Stimulated activated CD4-positive, alpha-beta T cell treated with anti-CD3 and anti-CD28 coated beads, Interleukin-15, amount 100 ng/mL, for 1 hour (primary cell): ENCODE results near the gene SPOCK1.

Experiments used
- DNase-seq, 2 donors: peaks; one replicate each; pipeline ENCODE4 v3.0.0-alpha.2; 2020; ENCODE audit warnings: low read depth in 1 of 2, low spot score in 1 of 2

Gene SPOCK1

GRCh38 chr5:137167187-137167586 lies 331.9 kb downstream of the SPOCK1 start:
- no peak for DNase-seq

DNA sequence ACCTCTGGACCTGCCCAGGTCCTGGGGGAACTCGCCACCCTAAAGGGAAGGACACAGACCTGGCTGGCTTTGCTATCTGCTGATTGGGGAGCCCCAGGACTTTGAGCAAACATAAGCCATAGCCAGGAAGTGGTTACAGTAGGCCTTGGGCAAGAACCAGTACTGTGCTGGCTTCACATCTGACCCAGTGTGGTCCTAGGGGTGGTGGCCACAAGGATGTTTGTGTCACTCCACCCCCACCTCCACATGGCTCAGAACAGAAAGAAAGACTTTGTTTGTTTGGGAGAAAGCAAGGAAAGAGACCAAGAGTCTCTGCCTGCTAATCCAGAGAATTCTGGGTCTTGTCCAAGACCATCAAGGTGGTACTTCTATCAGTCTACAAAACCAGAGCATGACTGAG lies 334.2 kb downstream of the SPOCK1 start:
- DNase-seq = no peak

DNA sequence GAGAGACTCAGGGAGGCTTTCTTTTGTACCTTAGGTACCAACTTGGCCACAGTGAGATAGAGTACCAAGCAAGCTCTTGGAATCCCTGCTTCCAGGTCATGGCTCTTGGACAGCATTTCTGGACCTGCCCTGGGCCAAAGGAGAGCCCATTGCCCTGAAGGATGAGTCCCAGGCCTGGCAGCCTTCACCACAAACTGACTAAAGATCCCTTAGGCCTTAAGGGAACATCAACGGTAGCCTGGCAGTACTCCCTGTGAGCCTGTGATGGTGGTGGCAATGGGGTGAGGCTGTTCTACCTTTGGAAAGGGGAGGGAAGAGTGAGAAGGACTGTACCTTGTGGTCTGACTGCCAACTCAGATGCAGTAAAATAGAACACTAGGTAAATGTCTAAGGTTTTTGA lies 334.6 kb downstream of the SPOCK1 start:
- no peak for DNase-seq

- no peak for DNase-seq
Measured at GRCh38 chr5:137158691-137159090, 340.4 kb downstream of the SPOCK1 start.

DNA sequence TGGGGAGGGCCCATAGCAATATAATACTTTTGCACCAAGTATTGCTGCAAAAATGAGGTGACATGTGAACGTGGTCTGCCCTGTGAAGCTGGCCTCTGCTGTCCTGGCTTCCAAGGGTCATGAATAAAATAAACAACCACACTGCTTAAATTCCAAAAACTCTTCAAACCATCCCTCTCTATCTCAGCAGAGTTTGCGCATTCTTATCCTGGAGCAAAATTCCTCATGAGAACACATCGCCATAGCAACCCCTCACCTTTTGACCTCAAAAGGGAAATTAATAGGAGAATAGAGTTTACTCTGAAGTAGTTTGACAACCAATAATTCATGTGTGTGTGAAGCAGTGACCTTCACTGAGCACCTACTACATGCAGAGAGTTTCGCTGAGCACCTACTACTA lies 342.9 kb downstream of the SPOCK1 start:
- no peak for DNase-seq

GRCh38 chr5:137155261-137156000 lies 343.7 kb downstream of the SPOCK1 start:
- DNase-seq = no peak

DNA sequence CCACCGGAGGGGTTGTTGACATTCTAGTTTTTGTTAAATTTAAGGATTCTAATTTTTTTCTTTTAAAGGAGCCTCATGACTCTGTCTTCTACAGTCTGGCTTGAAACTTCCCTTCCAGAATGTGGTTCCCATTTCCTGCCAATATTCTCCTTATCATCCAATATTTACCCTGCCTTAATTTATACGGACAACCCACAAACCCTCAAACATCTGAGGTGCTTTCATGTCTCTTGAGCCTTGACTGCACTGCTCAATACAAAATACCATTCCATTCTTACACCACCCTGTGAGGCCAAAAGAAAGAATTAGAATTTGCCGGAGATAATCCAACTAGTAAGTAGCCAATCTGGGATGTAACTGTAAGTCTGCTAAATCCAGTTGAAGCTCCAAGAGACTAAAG lies 346.5 kb downstream of the SPOCK1 start:
- DNase-seq = no peak

DNA sequence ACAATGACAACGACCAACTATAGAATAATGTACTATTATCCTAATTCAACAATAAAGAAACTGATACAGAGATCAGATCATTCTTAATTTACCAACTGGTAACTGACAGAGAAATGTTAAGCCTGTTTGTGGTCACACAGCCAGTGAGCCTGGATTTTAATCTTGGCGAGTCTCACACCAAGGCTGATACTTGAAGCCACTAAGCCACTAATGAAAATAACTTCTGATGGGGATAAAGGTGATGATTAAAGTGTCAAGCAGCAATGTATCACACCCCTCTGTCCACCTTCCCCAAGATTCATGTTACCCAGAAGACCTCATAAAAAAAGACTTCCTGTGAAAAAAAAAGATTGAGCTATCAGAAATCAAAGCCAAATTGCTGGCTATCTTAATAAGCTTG lies 350.5 kb downstream of the SPOCK1 start:
- DNase-seq = no peak

DNA sequence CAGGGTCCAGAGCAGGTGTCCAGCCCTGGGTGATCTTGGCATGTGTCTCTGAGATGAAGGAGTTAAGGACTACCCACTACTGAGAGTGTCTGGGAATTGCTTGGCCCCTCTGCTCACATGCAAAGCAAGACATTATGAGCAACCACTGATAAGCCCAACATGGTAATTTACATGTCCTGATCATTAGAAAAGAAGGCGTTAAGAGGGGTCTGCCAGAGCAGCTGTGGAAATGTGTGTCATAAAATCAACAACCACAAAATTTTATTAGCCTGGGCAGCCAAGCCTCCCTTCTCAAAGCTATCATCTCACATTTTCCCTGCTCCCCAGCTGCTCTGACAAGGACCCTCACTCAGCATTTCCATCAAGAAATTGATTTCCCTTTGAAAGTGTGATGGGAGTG lies 351.0 kb downstream of the SPOCK1 start:
- no peak for DNase-seq

- DNase-seq = no peak
Measured at GRCh38 chr5:137147346-137147745, 351.8 kb downstream of the SPOCK1 start.

GRCh38 chr5:137146402-137146890 lies 352.7 kb downstream of the SPOCK1 start:
- no peak for DNase-seq

DNA sequence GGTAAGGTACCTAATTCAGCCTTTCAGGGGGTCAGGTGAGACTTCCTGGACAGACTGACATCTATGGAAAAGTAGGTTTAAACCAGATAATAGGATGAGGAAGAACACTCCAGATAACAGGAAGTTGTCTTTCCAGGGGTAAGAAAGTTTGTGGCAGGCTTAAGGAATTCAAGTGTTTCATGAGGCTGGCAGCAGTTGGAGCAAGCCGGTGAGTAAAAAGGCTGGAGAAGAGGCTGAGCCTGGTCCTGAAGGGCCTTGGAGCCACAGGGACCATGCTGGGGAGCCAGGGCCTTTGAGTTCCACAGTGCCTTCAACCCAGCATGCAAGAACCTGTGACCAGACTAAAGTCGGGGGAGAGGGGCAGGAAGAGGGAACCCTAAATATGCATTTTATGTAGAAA lies 353.4 kb downstream of the SPOCK1 start:
- no peak for DNase-seq

DNA sequence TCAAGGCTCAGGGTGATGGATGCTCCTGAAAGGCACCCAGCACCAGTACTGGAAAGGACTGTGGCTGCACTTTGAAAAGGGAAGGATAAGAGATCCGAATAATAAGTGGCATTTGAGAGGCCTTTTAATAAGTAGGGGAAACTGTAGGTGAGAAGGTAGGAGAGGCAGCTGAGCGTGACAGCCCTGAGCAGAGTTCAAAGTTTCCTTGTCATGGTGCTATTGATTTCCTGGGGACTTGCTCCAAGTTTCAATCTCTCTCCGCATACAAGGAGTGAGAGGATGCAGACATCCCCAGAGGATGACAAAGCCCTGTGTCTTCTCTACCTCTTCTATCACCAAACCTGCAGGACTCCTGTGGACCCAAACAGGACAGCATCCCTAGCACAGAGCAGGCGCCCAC lies 354.5 kb downstream of the SPOCK1 start:
- no peak for DNase-seq

GRCh38 chr5:137142764-137143605 lies 356.1 kb downstream of the SPOCK1 start:
- DNase-seq = no peak

DNA sequence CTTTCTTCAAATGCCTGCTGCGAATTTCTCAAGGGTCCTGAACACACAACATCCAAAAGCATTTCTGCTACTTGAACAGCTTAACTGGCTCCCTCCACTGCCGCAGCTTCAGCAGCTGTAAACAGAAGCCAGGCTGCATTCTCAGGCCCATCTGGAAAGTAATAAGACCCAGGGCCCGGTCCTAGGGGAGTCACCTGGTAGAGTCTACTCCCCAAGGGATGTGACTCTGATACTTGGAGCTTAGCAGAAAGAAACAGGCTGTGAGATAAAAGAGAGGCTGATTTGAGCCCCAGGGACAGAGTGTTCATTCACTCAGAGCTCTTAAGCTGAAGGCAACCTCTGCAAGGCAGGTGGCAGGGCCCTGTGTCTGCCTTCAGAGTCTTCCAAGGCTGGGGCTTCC lies 356.8 kb downstream of the SPOCK1 start:
- no peak for DNase-seq

DNA sequence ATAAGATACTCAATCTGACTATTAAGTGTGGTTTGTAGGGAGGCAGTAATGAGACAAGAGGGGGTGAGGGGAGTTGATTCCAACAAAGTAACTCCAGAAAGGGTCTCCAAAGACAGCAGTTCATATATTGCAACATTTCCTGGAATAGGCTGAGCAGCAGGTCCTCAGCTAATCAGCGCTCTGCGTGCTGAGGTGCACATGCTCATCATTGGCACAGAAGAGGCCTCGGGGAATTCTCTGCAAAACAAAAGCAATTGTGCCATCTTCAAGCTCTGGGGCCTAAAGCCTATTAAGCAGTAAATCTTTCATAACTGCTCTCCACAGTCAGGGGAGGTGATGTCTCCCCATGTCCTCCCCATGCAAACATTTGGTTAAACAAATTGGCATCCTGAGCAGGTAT lies 357.3 kb downstream of the SPOCK1 start:
- DNase-seq = no peak

- no peak for DNase-seq
Measured at GRCh38 chr5:137136991-137137632, 362.0 kb downstream of the SPOCK1 start.

GRCh38 chr5:137134920-137135532 lies 364.1 kb downstream of the SPOCK1 start:
- DNase-seq = no peak

DNA sequence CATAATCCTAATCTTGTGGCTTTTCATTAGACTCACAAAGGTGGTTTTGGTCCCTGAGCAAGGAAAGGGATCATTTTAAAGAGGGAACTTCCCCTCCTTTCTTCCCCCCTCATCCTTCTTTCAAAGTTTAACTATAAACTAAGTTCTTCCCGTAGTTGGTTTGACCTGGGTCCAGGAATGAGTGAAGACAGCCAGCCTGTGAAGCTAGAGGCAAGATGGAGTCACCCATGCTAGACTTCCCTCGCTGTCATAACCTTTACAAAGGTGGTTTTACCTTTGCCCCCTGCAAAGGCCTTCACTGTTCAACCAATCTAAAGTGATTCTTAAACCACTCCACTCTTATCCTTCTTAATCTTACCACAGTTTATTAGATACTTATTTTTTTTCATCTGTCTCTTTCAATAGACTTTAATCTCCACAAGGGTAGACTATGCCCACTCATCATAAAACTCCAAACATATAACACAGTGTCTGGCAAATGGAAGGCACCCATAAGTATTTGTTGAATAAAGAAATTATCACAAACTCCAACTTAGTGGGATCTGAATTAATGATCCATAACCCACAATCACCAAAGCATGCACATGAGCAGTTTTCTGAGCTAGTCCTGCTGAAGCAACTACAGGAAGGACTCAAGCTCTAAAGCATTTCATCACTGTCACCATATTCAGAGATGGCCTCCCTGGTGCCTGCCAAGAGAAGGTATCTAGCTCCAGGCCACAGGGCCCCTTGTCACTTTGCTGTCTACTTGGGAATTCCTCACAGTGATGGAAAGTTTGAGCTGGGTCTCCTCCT lies 369.0 kb downstream of the SPOCK1 start:
- DNase-seq = no peak

GRCh38 chr5:137128012-137128411 lies 371.1 kb downstream of the SPOCK1 start:
- no peak for DNase-seq

GRCh38 chr5:137126829-137127228 lies 372.3 kb downstream of the SPOCK1 start:
- DNase-seq = no peak
